DND-41 (cell line): ENCODE measurements around the gene CRY1.
"Not testable (repeated sequence)": the region's sequence is repeated elsewhere in the genome, so short reads cannot be mapped to it uniquely, and the experiment has no call there.

Experiments
- ATAC-seq: fragments of 200-7000 bp; cut with Tn5 transposase; 3 replicates; pipeline ENCODE4 v1.9.1; 2021; ENCODE audit warnings: low read depth; ENCODE audit not compliant: insufficient read depth
- DNase-seq: peaks from one replicate; pipeline ENCODE4 v3.0.0-alpha.2; 2020
- H2AFZ ChIP-seq: 2 replicates; pipeline ENCODE4 v1.6.0; 2012; ENCODE audit warnings: low read depth, low read length
- H3K27ac ChIP-seq: 2 replicates; pipeline ENCODE4 v1.5.1; 2012; ENCODE audit warnings: low read length, inconsistent platforms
- H3K27me3 ChIP-seq: fragments of 200-600 bp; sonication (generic); 2 replicates; pipeline ENCODE4 v1.6.0; 2012; ENCODE audit warnings: low read length, mild to moderate bottlenecking, inconsistent platforms; ENCODE audit not compliant: insufficient read depth, poor library complexity
- H3K36me3 ChIP-seq: 2 replicates; pipeline ENCODE4 v1.5.1; 2012; ENCODE audit warnings: low read length, inconsistent platforms; ENCODE audit not compliant: insufficient read depth
- H3K4me1 ChIP-seq: 2 replicates; pipeline ENCODE4 v1.5.1; 2012; ENCODE audit warnings: mild to moderate bottlenecking, low read length; ENCODE audit not compliant: insufficient read depth
- H3K4me2 ChIP-seq: 2 replicates; pipeline ENCODE4 v1.6.0; 2012; ENCODE audit warnings: mild to moderate bottlenecking, moderate library complexity, low read length, inconsistent platforms; ENCODE audit not compliant: insufficient read depth
- H3K4me3 ChIP-seq, 2 experiments: fragments of 200-600 bp in 1 of 2; shearing (Covaris generic) in 1 of 2; 2 replicates each; pipeline ENCODE4 v1.5.1; 2012 to 2016; ENCODE audit warnings: inconsistent platforms in 2 of 2, low read length in 2 of 2, mild to moderate bottlenecking in 2 of 2, low read depth in 1 of 2, moderate library complexity in 1 of 2
- H3K79me2 ChIP-seq: 2 replicates; pipeline ENCODE4 v1.6.0; 2012; ENCODE audit warnings: low read length, inconsistent platforms; ENCODE audit not compliant: insufficient read depth
- H3K9ac ChIP-seq: 2 replicates; pipeline ENCODE4 v1.6.0; 2012; ENCODE audit warnings: low read depth, mild to moderate bottlenecking, inconsistent platforms, low read length, moderate library complexity
- H3K9me3 ChIP-seq: 2 replicates; pipeline ENCODE4 v1.5.1; 2012; ENCODE audit warnings: low read length, moderate library complexity, mild to moderate bottlenecking, inconsistent platforms; ENCODE audit not compliant: insufficient read depth, severe bottlenecking
- H4K20me1 ChIP-seq: 2 replicates; pipeline ENCODE4 v1.6.0; 2012; ENCODE audit warnings: low read length; ENCODE audit not compliant: insufficient read depth
- EZH2 ChIP-seq: IDR thresholded peaks from 3 replicates; pipeline ENCODE4 v1.6.1; 2012; ENCODE audit warnings: borderline replicate concordance, low read depth, mild to moderate bottlenecking, moderate library complexity, low read length, inconsistent platforms; ENCODE audit not compliant: severe bottlenecking
- TF ChIP-seq, protein P1 (sequence below): IDR thresholded peaks from 2 replicates; pipeline ENCODE4 v1.5.1; 2012; ENCODE audit warnings: borderline replicate concordance, low read length, moderate library complexity, mild to moderate bottlenecking; ENCODE audit not compliant: poor library complexity, severe bottlenecking; ENCODE audit errors: extremely low read depth

CRY1 gene

DNA sequence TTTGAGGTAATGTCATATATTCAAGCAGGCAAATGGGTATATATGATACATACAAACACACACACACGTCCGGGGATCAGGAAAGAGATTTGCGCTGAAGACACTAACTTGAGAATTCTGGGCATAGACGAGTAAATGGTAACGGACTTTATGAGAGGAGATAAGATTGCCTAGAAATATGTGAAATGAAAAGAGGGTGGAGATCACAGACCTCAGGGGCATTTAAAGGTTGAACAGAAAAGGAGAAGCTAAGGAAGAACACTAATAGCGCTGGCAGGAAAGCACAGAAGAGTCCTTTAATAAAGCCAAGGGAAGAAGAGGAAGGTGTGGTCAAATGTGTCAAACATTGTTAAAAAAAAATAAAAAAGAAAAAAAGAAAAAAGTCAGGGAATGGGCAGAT, 13.1 kb downstream of the CRY1 start:
- no peak for ATAC-seq
- Histone ChIP-seq H3K27me3 (no peaks in the 10 kb centered on the region), H2AFZ (no peak overlapping the region), H3K4me1 (no peaks in the 10 kb centered on the region), H3K79me2 (peaks cover 44% of the 10 kb centered on the region), H3K27ac (no peak overlapping the region), H3K4me3 (no peak overlapping the region), H4K20me1 (peaks cover 21% of the 10 kb centered on the region; the same call in 1 of the 2 replicates), H3K36me3 (no peaks in the 10 kb centered on the region), H3K9ac (no peak overlapping the region), H3K4me2 (no peak overlapping the region), H3K9me3 (no peaks in the 10 kb centered on the region)
- DNase-seq, result no peak
- TF ChIP-seq, protein P1, sequence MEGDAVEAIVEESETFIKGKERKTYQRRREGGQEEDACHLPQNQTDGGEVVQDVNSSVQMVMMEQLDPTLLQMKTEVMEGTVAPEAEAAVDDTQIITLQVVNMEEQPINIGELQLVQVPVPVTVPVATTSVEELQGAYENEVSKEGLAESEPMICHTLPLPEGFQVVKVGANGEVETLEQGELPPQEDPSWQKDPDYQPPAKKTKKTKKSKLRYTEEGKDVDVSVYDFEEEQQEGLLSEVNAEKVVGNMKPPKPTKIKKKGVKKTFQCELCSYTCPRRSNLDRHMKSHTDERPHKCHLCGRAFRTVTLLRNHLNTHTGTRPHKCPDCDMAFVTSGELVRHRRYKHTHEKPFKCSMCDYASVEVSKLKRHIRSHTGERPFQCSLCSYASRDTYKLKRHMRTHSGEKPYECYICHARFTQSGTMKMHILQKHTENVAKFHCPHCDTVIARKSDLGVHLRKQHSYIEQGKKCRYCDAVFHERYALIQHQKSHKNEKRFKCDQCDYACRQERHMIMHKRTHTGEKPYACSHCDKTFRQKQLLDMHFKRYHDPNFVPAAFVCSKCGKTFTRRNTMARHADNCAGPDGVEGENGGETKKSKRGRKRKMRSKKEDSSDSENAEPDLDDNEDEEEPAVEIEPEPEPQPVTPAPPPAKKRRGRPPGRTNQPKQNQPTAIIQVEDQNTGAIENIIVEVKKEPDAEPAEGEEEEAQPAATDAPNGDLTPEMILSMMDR, result no peak
- TF ChIP-seq EZH2, result no peak

DNA sequence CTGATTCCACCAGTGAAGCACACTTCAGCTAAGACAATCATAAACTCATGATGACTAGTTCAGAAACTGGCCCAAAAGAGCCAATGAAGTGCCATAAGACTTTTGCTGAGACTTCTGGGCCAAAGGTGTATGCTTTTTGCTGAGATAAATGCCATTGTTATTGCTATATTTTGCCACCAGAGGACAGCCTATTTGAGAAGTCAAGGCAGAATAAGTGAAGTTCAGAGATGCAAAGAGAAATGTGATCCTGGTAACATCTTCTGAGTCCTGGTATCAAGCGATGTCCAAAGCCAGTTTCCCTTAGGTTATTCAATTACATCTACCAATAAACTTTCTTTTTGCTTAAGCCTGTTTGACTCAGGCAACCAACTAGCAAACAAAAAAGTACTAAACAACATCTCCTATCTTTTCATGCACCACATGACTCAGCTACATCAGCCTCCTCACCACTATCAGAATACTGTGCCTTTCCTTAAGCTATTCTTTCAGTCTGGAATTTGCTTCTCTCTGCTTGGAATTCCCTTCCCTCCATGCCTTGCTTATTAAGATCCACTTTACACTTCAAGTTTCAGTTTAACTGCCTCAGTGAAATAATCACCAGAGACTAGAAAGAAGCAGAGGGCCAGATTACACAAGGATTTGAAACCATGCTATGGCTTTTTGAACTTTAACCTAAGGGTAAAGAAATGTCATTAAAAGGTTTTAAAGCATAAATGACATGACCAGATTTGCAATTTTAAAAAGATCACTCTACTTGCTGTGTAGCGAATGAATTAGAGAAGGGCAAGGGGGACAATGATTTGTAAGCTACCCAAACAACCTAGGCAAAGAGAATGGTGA, 14.0 kb downstream of the CRY1 start:
- H3K79me2 ChIP-seq, result peaks cover 46% of the 10 kb centered on the region
- peak; percentile 53 for ATAC-seq
- H3K27me3 ChIP-seq, result no peaks in the 10 kb centered on the region
- no peaks in the 10 kb centered on the region for H3K4me1 ChIP-seq
- no peak overlapping the region for H3K27ac ChIP-seq
- H3K9ac ChIP-seq, result no peak overlapping the region
- no peak for TF ChIP-seq EZH2
- TF ChIP-seq, protein P1, result peak; percentile 56
- H2AFZ ChIP-seq, result no peak overlapping the region
- no peak overlapping the region for H3K4me2 ChIP-seq
- peaks cover 21% of the 10 kb centered on the region; the same call in 1 of the 2 replicates for H4K20me1 ChIP-seq
- no peak for DNase-seq
- H3K4me3 ChIP-seq, result no peak overlapping the region
- no peaks in the 10 kb centered on the region for H3K9me3 ChIP-seq
- H3K36me3 ChIP-seq, result no peaks in the 10 kb centered on the region

DNA sequence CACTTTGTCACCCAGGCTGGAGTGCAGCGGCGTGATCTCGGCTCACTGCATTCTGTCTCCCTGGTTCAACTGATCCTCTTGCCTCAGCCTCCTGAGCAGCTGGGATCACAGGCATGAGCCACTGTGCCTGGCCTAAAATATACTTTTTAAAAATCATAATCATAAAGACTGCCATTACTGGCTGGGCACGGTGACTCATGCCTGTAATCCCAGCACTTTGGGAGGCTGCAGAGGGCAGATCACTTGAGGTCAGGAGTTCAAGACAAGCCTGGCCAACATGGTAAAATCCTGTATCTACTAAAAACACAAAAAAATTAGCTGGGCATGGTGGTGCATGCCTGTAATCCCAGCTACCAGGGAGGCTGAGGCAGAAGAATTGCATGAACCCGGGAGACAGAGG, 20.1 kb downstream of the CRY1 start:
- DNase-seq, H3K4me3 ChIP-seq, H3K4me1 ChIP-seq, H3K27me3 ChIP-seq, ATAC-seq, H2AFZ ChIP-seq, H3K9me3 ChIP-seq, H3K27ac ChIP-seq, H3K9ac ChIP-seq, H3K36me3 ChIP-seq, H4K20me1 ChIP-seq, H3K4me2 ChIP-seq: not testable (repeated sequence)
- peaks cover 33% of the 10 kb centered on the region for H3K79me2 ChIP-seq

DNA sequence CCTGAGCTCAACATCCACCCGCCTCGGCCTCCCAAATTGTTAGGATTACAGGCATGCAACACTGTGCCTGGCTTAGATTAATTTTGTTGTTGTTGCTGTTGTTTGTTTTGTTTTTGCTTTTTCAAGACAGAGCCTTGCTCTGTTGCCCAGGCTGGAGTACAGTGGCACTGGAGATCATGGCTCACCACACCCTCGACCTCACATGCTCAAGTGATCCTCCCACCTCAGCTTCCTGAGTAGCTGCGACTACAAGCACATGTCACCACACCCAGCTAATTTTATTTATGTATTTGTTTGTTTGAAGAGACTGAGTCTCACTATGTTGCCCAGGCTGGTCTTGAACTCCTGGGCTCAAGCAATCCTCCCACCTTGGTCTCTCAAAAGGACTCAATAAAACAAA, 26.7 kb downstream of the CRY1 start:
- H3K9me3 ChIP-seq, result no peaks in the 10 kb centered on the region
- H3K4me1 ChIP-seq, result no peaks in the 10 kb centered on the region
- peaks cover 16% of the 10 kb centered on the region for H3K79me2 ChIP-seq
- no peak for ATAC-seq
- H3K9ac ChIP-seq, result no peak overlapping the region
- H3K27me3 ChIP-seq, result no peaks in the 10 kb centered on the region
- no peak overlapping the region for H3K4me3 ChIP-seq
- no peak for TF ChIP-seq EZH2
- TF ChIP-seq, protein P1, result no peak
- no peak overlapping the region for H3K27ac ChIP-seq
- H3K4me2 ChIP-seq, result no peak overlapping the region
- H2AFZ ChIP-seq, result no peak overlapping the region
- no peaks in the 10 kb centered on the region for H3K36me3 ChIP-seq
- DNase-seq, result no peak
- H4K20me1 ChIP-seq, result no peaks in the 10 kb centered on the region
